ENCODE results near the gene TRO.

DNA sequence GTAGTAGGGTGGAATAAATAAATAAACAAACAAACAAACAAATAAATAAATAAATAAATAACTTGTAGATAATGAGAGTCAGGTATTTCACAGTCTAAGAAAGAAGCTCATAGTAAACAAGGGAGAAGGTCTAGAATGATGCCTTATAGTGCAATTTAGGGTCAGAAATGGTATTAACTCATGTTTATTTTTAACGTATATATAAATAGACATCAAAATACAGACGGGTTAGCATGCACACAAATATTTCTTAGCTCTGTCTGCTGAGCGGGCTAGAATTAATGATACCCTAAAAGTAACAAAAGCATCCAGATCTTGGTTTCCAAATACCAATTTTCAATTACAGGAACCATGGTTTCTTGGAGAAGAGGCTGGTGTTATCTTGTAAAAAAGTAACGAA, 56.8 kb downstream of the TRO start:
- TF ChIP-seq, protein P1, sequence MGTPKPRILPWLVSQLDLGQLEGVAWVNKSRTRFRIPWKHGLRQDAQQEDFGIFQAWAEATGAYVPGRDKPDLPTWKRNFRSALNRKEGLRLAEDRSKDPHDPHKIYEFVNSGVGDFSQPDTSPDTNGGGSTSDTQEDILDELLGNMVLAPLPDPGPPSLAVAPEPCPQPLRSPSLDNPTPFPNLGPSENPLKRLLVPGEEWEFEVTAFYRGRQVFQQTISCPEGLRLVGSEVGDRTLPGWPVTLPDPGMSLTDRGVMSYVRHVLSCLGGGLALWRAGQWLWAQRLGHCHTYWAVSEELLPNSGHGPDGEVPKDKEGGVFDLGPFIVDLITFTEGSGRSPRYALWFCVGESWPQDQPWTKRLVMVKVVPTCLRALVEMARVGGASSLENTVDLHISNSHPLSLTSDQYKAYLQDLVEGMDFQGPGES (IDR thresholded peaks at IDR 0.05): no peak
- TF ChIP-seq, protein P2, sequence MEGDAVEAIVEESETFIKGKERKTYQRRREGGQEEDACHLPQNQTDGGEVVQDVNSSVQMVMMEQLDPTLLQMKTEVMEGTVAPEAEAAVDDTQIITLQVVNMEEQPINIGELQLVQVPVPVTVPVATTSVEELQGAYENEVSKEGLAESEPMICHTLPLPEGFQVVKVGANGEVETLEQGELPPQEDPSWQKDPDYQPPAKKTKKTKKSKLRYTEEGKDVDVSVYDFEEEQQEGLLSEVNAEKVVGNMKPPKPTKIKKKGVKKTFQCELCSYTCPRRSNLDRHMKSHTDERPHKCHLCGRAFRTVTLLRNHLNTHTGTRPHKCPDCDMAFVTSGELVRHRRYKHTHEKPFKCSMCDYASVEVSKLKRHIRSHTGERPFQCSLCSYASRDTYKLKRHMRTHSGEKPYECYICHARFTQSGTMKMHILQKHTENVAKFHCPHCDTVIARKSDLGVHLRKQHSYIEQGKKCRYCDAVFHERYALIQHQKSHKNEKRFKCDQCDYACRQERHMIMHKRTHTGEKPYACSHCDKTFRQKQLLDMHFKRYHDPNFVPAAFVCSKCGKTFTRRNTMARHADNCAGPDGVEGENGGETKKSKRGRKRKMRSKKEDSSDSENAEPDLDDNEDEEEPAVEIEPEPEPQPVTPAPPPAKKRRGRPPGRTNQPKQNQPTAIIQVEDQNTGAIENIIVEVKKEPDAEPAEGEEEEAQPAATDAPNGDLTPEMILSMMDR (IDR thresholded peaks at IDR 0.05 in 2 of 3, conservative IDR thresholded peaks at IDR 0.05 in 1 of 3; ENCODE audit: control insufficient read depth in 2 of 3, extremely low read depth in 1 of 3, insufficient read depth in 1 of 3, low read depth in 3 of 3, low read length in 3 of 3): no peak
- TF ChIP-seq SMC3 (IDR thresholded peaks at IDR 0.05; ENCODE audit: borderline replicate concordance, low read length) (no peak), NFYB (IDR thresholded peaks at IDR 0.05; ENCODE audit: insufficient read depth, low read depth, low read length) (no peak), NFIC (IDR thresholded peaks at IDR 0.05; ENCODE audit: low read depth, low read length) (no peak), CBX3 (IDR thresholded peaks at IDR 0.05; ENCODE audit: borderline replicate concordance, low read depth) (no peak)
- TF ChIP-seq, protein P3, sequence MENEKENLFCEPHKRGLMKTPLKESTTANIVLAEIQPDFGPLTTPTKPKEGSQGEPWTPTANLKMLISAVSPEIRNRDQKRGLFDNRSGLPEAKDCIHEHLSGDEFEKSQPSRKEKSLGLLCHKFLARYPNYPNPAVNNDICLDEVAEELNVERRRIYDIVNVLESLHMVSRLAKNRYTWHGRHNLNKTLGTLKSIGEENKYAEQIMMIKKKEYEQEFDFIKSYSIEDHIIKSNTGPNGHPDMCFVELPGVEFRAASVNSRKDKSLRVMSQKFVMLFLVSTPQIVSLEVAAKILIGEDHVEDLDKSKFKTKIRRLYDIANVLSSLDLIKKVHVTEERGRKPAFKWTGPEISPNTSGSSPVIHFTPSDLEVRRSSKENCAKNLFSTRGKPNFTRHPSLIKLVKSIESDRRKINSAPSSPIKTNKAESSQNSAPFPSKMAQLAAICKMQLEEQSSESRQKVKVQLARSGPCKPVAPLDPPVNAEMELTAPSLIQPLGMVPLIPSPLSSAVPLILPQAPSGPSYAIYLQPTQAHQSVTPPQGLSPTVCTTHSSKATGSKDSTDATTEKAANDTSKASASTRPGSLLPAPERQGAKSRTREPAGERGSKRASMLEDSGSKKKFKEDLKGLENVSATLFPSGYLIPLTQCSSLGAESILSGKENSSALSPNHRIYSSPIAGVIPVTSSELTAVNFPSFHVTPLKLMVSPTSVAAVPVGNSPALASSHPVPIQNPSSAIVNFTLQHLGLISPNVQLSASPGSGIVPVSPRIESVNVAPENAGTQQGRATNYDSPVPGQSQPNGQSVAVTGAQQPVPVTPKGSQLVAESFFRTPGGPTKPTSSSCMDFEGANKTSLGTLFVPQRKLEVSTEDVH (IDR thresholded peaks at IDR 0.05; ENCODE audit: low read depth, partially characterized antibody): no peak
